GM18861 (cell line): ENCODE data around the gene ANO1.

Experiments used
- ATAC-seq: cut with Tn5 transposase; IDR thresholded peaks from one replicate; pipeline ENCODE4 v1.9.1; 2021; ENCODE audit not compliant: unreplicated experiment

The ANO1 gene

GRCh38 chr11:70092959-70093715, 15.0 kb downstream of the ANO1 start:
- no peak for ATAC-seq

- ATAC-seq: no peak
Measured at GRCh38 chr11:70095541-70096252, 17.6 kb downstream of the ANO1 start.

DNA sequence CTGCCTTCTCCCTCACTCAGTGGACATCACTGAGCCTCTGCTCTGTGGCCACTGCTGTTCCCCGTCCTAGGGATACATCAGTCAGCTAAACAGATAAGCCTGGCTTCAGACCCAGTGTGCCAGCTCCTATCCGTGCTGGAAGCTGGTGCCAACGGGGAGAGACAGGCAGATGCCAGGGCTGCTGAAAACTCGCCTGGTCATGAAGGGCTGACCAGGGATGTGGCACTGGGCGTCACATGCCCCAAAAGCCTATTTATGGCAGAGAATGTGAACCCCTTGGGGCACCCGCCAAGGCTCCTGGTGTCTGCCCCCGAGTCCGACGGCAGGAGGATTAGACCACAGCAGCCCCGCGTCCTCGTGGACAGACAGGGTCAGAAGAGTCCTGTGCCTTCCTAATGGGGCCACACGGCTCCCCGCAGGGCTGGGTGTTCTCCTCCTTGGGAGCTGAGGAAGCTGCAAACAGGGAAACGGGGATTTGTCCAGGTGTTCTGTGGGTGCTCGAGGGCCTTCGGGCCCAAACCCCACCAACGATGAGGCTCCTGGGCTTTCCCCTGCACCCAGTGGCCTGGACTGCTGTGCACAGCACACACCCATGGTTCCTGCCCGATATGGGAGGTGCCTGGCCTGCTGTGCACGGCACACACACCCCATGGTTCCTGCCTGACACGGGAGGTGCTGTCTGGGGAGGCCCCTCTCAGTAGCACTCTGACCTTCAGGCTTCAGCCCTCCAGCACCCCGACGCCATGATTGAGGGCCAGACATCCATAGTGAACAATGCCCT, 19.9 kb downstream of the ANO1 start:
- ATAC-seq: no peak

DNA sequence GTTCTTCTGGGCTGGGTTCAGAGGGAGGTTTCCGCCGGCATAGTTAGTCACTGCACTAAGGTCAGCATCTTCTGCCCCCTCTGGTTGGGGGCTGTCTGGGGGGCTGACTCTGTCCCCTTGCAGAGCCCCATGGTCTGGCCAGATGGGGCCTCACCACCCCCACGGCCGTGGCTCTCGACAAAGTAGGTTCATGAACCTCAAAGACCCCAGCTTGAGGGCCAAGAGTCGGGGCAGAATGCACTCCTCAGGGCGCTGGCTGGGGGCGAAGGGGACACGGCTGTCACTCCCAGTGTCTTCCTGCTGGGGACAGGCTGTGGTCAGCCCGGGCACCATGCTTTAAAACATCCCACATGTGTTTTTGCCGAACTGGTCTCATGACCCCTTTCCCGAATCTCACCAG, 20.8 kb downstream of the ANO1 start:
- ATAC-seq: no peak

GRCh38 chr11:70099578-70100279, 21.6 kb downstream of the ANO1 start:
- ATAC-seq: no peak

GRCh38 chr11:70100280-70100603, 22.1 kb downstream of the ANO1 start:
- ATAC-seq: no peak

GRCh38 chr11:70100791-70101190, 22.7 kb downstream of the ANO1 start:
- ATAC-seq: no peak

DNA sequence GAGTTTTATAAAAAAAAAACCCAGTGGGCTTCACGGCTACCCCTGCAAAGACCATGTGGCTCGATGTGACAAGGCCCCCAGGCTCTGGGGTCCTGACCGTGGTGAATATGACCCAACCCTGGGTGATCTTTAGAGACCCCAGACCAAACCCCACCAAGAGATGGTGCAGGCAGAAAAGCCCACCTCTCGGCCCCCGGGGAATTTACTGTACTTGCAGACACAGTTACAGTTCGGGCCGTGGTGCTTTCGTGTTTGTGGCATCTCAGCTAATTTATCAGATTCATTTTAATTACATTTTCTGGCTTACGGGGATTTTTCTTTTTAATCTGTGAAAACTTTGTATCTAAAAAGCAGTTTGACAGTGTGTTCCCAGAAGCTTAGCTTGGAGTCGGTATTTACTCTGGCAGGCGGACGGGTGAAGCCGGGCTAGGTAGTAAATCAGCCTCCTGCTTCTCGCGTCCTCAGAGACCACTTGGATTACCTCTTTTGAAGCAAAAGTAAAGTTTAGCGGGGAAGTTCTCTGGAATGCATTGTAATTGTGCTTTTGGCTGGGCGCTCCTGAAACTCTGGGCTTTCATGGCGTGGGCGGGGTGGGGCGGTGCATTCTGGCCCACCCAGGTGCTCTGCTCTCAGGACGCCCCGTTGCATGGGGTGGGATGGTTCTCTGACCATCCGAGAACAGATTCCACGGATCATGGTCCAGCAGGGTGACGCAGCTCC, 25.3 kb downstream of the ANO1 start:
- ATAC-seq: no peak

GRCh38 chr11:70104419-70104818, 26.3 kb downstream of the ANO1 start:
- ATAC-seq: no peak

GRCh38 chr11:70104961-70105360, 26.8 kb downstream of the ANO1 start:
- ATAC-seq: no peak

GRCh38 chr11:70105369-70105754, 27.2 kb downstream of the ANO1 start:
- ATAC-seq: no peak

- ATAC-seq: no peak
Measured at GRCh38 chr11:70105755-70106571, 27.8 kb downstream of the ANO1 start.

- no peak for ATAC-seq
Measured at GRCh38 chr11:70106757-70107156, 28.6 kb downstream of the ANO1 start.

DNA sequence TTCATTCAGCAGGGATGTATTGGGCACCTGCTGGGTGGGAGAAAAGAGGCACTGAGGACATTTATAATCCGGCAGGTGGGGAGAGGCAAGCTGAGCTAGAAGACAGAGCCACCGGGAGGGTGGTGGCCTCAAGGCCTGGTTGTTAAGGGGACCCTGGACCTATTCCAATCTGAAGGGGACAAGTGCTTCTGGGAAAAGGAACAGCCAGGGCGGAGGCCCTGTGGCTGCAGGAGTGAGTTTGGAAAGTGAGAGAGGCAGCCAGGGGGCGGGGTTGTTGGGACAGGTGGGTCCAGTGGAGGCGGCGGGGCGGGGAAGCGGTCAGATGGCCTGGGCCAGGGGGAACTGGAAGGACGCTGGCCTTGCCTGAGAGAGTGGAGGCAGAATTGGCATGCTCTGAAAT, 29.1 kb downstream of the ANO1 start:
- no peak for ATAC-seq

DNA sequence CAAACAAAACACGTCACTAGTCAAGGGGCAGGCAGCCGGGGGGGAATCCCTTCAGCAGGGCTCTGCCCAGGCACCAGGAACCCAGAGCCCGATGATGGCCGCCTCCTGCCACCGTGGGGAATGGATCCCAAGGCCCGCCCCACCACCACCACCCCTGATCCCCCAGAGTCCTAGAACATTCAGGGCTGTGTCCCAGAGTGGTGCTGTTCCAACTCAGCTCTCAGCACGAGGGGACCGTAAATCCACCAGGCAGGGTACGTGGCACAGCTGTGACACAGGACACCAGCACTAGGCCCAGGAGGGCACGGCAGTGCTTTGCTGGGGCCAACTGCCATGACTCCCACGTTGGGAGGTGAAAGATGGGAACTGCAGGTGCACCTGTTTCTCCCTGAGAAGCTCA, 29.6 kb downstream of the ANO1 start:
- ATAC-seq: no peak

DNA sequence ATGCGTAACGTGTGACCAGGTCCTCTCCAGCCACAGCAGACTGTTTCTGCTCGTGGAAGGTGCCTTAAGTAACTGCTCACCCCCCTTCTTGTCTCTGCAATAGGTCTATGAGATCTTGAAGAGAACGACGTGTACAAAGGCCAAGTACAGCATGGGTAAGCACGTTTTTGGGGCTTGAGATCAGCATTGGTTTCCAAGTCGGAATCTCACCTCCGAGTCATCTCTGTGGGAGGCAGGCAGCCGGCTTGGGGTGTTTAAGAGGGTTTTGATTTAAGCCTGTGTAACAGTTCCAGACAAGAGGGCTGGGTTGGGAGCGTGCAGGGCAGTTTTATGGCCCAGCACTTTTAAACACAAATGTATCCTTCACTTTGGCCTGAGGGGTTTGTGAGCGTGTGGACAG, 30.1 kb downstream of the ANO1 start:
- no peak for ATAC-seq

DNA sequence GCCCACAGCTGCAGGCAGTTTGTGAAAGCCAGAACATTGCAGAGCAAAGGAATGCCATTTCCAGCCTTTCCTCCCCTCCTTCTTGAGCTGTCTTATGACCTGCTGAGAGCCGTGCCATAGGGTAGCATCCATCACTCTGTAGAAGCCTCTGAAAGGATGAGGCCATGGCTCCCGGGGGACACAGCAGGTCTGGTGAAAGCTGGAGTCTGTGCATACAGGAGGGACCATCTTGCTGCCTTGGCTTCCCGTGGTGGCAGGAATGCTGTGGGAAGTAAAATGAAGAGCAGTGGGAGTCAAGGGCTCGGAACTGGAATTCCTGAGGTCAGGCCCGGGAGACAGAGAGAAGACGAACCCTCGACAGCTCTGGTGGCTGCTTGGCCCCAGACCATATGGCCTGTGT, 30.9 kb downstream of the ANO1 start:
- no peak for ATAC-seq

DNA sequence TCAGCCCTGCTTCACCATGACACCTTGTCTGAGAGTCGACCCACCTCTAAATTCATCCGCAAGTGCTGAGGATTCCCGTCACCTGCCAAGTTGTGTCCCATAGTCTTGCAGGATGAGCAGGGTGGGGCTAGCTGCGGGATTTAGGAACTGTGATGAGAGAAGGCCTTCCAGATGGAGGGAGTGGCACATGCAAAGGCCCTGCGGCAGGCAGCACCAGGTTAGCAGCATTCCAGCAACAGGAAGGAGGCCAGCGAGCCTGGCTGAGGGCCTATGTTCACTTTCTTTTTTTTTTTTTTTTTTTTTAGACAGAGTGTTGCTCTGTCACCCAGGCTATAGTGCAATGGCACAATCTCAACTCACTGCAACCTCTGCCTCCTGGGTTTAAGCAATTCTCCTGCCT, 31.8 kb downstream of the ANO1 start:
- no peak for ATAC-seq

GRCh38 chr11:70110538-70111055, 32.5 kb downstream of the ANO1 start:
- no peak for ATAC-seq
